Neural progenitor cell (in vitro differentiated cells): ENCODE measurements around the gene TCFL5. TPM values are rescaled to one million over a fixed set of nuclear protein-coding genes. Genes with fewer than 3 reads are reported as not detected.

Experiments
- DNase-seq: peaks from one replicate; pipeline ENCODE4 v3.0.0-alpha.2; 2016; ENCODE audit warnings: low spot score
- H2AFZ ChIP-seq: fragments of 200-600 bp; sonication (generic); replicated peaks from 2 replicates; pipeline ENCODE4 v1.6.1; 2016; ENCODE audit warnings: antibody characterized with exemption
- H3F3A ChIP-seq: fragments of 200-600 bp; sonication (generic); 2 replicates; pipeline ENCODE4 v1.6.1; 2016; ENCODE audit warnings: antibody characterized with exemption, low read depth
- H3K27ac ChIP-seq: fragments of 200-600 bp; sonication (generic); 2 replicates; pipeline ENCODE4 v1.5.1; 2016; ENCODE audit warnings: mild to moderate bottlenecking
- H3K27me3 ChIP-seq: fragments of 200-600 bp; sonication (generic); 2 replicates; pipeline ENCODE4 v1.6.1; 2016; ENCODE audit warnings: mild to moderate bottlenecking, moderate library complexity
- H3K36me3 ChIP-seq: fragments of 200-600 bp; sonication (generic); 2 replicates; pipeline ENCODE4 v1.5.1; 2016
- H3K4me1 ChIP-seq: fragments of 200-600 bp; sonication (generic); 2 replicates; pipeline ENCODE4 v1.6.1; 2016; ENCODE audit warnings: mixed run types
- H3K4me2 ChIP-seq: fragments of 200-600 bp; sonication (generic); 2 replicates; pipeline ENCODE4 v1.6.1; 2016
- H3K4me3 ChIP-seq: fragments of 200-600 bp; sonication (generic); 2 replicates; pipeline ENCODE4 v1.5.1; 2016
- H3K79me2 ChIP-seq: fragments of 200-600 bp; sonication (generic); 2 replicates; pipeline ENCODE4 v1.6.1; 2016; ENCODE audit warnings: low read depth
- H3K9ac ChIP-seq: fragments of 200-600 bp; sonication (generic); 2 replicates; pipeline ENCODE4 v1.6.1; 2016
- H3K9me3 ChIP-seq: fragments of 200-600 bp; sonication (generic); 2 replicates; pipeline ENCODE4 v1.5.1; 2016; ENCODE audit warnings: low read depth
- H4K20me1 ChIP-seq: fragments of 200-600 bp; sonication (generic); 2 replicates; pipeline ENCODE4 v1.6.1; 2016; ENCODE audit warnings: low read depth
- H3K27ac Mint-ChIP-seq: 3 replicates; pipeline ENCODE4 v1.8.0; 2021; ENCODE audit warnings: mixed read lengths
- H3K27me3 Mint-ChIP-seq: 2 replicates; pipeline ENCODE4 v1.8.0; 2022; ENCODE audit warnings: low read depth, mild to moderate bottlenecking, inconsistent platforms, moderate library complexity, mixed read lengths; ENCODE audit not compliant: insufficient read depth
- H3K36me3 Mint-ChIP-seq: 3 replicates; pipeline ENCODE4 v1.8.0; 2021; ENCODE audit warnings: mixed read lengths
- H3K4me1 Mint-ChIP-seq: 3 replicates; pipeline ENCODE4 v1.8.0; 2021; ENCODE audit warnings: mixed read lengths
- H3K4me3 Mint-ChIP-seq: 3 replicates; pipeline ENCODE4 v1.8.0; 2021; ENCODE audit warnings: mild to moderate bottlenecking, moderate library complexity, mixed read lengths
- H3K9me3 Mint-ChIP-seq: 3 replicates; pipeline ENCODE4 v1.8.0; 2020; ENCODE audit warnings: mixed read lengths
- EZH2 ChIP-seq: fragments of 200-600 bp; sonication (generic); IDR thresholded peaks from 2 replicates; pipeline ENCODE4 v1.6.1; 2017; ENCODE audit warnings: antibody characterized with exemption, mild to moderate bottlenecking, moderate library complexity
- EZH2phosphoT487 ChIP-seq: fragments of 200-600 bp; sonication (generic); IDR thresholded peaks from 2 replicates; pipeline ENCODE4 v1.6.1; 2017; ENCODE audit warnings: antibody characterized with exemption
- total RNA-seq: library from RNA; depleted of rRNA; stranded (reverse); fragments of >200 nt; gene quantifications from 2 replicates; pipeline ENCODE4 v1.2.3, GENCODE V29; 2015; ENCODE audit warnings: low replicate concordance
- TF ChIP-seq, protein P1 (sequence below): fragments of 200-600 bp; sonication (generic); IDR thresholded peaks from 2 replicates; pipeline ENCODE4 v1.5.1; 2017; ENCODE audit warnings: antibody characterized with exemption, mild to moderate bottlenecking

Gene TCFL5
- total RNA-seq, 1 donor from 2014 or later = 36.3 TPM

DNA sequence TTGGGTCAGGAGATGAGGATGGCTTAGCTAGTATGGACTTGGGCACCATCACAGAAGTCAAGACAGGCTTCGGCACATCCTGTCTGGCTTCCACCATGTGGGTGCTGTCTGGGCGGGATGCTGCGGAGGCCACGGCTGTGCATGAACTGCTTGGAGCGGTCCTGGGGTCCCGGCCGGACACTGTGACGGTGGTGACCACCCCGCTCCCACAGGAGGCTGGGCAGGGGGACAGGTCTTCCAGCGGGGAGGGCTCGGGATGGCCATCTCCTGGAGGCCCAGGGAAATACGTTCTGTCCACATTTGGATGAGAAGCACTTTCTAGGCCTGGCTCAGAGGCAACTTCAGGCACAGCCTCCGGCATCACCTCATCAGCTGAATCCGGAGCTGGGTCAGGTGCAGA, 32.1 kb upstream of the TCFL5 start:
- peaks cover 1% of the 10 kb centered on the region for H4K20me1 ChIP-seq
- no peaks in the 10 kb centered on the region for H3K27me3 Mint-ChIP-seq
- H3K9ac ChIP-seq = no peak overlapping the region
- H3K9me3 Mint-ChIP-seq = no peaks in the 10 kb centered on the region
- no peak overlapping the region for H3K27ac ChIP-seq
- H3F3A ChIP-seq = peaks cover 10% of the 10 kb centered on the region
- peaks cover 2% of the 10 kb centered on the region for H3K4me1 ChIP-seq
- H3K4me1 Mint-ChIP-seq = peaks cover 8% of the 10 kb centered on the region
- TF ChIP-seq, protein P1, sequence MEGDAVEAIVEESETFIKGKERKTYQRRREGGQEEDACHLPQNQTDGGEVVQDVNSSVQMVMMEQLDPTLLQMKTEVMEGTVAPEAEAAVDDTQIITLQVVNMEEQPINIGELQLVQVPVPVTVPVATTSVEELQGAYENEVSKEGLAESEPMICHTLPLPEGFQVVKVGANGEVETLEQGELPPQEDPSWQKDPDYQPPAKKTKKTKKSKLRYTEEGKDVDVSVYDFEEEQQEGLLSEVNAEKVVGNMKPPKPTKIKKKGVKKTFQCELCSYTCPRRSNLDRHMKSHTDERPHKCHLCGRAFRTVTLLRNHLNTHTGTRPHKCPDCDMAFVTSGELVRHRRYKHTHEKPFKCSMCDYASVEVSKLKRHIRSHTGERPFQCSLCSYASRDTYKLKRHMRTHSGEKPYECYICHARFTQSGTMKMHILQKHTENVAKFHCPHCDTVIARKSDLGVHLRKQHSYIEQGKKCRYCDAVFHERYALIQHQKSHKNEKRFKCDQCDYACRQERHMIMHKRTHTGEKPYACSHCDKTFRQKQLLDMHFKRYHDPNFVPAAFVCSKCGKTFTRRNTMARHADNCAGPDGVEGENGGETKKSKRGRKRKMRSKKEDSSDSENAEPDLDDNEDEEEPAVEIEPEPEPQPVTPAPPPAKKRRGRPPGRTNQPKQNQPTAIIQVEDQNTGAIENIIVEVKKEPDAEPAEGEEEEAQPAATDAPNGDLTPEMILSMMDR = peak; percentile 27
- TF ChIP-seq EZH2 = no peak
- no peak for TF ChIP-seq EZH2phosphoT487
- H3K36me3 ChIP-seq = no peaks in the 10 kb centered on the region
- H3K4me3 Mint-ChIP-seq = no peak overlapping the region
- H3K36me3 Mint-ChIP-seq = peaks cover 20% of the 10 kb centered on the region
- no peaks in the 10 kb centered on the region for H3K27me3 ChIP-seq
- H3K27ac Mint-ChIP-seq = no peak overlapping the region
- H3K79me2 ChIP-seq = no peaks in the 10 kb centered on the region
- no peak overlapping the region for H3K4me2 ChIP-seq
- no peak overlapping the region for H3K4me3 ChIP-seq
- no peaks in the 10 kb centered on the region for H3K9me3 ChIP-seq
- peak; percentile 34 for DNase-seq
- no peak overlapping the region for H2AFZ ChIP-seq

DNA sequence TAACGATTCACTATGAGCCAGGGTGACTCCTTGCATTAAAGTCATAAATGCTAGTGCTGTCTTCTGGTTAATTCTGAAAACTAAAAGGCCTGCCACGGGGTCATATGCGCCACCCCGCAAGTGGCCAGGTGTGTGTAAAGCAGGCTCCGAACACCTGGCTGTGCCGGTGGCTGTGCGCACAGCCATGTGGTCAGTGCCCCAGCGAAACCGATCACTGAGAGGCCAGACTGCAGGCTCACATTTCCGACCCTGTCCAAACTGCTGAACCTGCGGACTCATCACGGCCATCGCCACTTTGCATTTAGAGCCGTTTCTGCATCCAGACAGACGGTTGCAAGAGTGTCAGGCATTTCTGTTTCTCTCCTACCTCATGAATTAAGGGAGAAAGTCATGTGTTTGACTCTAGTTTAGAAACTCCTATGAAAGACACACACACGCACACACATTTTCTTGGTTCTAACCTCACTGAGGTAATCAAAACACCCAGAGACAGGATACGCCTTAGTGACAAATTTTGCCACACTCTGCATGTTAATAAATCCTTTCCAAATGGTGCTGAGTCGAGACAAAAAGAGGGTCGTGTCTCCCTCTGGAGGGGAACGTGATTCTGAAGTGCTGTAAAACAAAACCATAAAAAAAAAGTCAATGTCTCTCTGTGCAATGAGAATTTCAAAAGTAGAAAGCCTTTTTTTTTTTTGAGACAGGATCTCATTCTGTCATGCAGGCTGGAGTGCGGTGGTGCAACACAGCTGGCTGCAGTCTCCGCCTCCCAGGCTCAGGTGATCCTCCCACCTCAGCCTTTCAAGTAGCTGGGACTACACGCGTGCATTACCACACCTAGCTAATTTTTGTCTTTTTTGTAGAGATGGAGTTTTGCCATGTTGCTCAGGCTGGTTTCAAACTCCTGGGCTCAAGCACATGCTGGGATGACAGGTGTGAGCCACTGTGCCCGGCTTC, 31.0 kb upstream of the TCFL5 start:
- Mint-ChIP-seq H3K4me3 (no peak overlapping the region), H3K36me3 (peaks cover 24% of the 10 kb centered on the region), H3K27me3 (no peaks in the 10 kb centered on the region), H3K4me1 (peaks cover 3% of the 10 kb centered on the region), H3K27ac (no peak overlapping the region), H3K9me3 (no peaks in the 10 kb centered on the region)
- no peak for DNase-seq
- Histone ChIP-seq H3K27me3 (no peaks in the 10 kb centered on the region), H3K9ac (no peak overlapping the region), H3K4me1 (no peaks in the 10 kb centered on the region), H3K4me2 (no peak overlapping the region), H3K4me3 (no peak overlapping the region), H3F3A (peaks cover 10% of the 10 kb centered on the region), H3K27ac (no peak overlapping the region), H2AFZ (no peak overlapping the region), H3K36me3 (no peaks in the 10 kb centered on the region), H4K20me1 (no peaks in the 10 kb centered on the region), H3K79me2 (no peaks in the 10 kb centered on the region), H3K9me3 (no peaks in the 10 kb centered on the region)
- TF ChIP-seq EZH2phosphoT487 (no peak), EZH2 (no peak)
- TF ChIP-seq, protein P1 = no peak

DNA sequence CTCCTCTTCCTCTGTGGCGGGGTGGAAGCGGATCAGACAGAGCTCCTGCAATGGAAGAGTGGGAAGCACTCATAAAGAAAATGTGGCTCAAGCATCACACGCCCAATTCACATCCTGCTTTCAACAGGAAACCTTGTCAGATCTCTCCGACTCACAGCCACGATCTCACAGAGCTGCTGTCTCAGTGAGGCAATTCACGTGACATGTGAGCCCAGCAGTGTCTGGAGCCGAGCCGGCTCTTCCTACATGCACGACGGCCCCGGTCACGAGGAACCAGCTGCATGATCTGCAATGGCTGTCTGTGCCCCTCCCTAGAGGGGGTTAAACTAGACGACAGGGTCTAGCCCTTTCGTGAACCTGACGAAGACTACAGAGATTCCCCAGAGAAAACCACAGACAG, 29.5 kb upstream of the TCFL5 start:
- Histone ChIP-seq H3K27me3 (no peaks in the 10 kb centered on the region), H3K4me3 (no peak overlapping the region), H3K9ac (no peak overlapping the region), H3K4me2 (no peak overlapping the region), H3K27ac (no peak overlapping the region), H3K9me3 (no peaks in the 10 kb centered on the region), H2AFZ (no peak overlapping the region), H4K20me1 (no peaks in the 10 kb centered on the region), H3F3A (peaks cover 13% of the 10 kb centered on the region), H3K36me3 (no peaks in the 10 kb centered on the region), H3K4me1 (no peaks in the 10 kb centered on the region), H3K79me2 (no peaks in the 10 kb centered on the region)
- Mint-ChIP-seq H3K27me3 (no peaks in the 10 kb centered on the region), H3K4me3 (no peak overlapping the region), H3K4me1 (no peaks in the 10 kb centered on the region), H3K27ac (no peak overlapping the region), H3K36me3 (peaks cover 36% of the 10 kb centered on the region), H3K9me3 (no peaks in the 10 kb centered on the region)
- no peak for TF ChIP-seq EZH2
- TF ChIP-seq, protein P1 = no peak
- TF ChIP-seq EZH2phosphoT487 = no peak
- DNase-seq = no peak
